Kidney (tissue), 14 donors: ENCODE measurements around the gene SYT13. TPM values are rescaled to one million over a fixed set of nuclear protein-coding genes. Genes with fewer than 3 reads are reported as not detected.

ENCODE experiments used
- DNase-seq, 5 donors: peaks; one replicate each; pipeline ENCODE4 v3.0.0-alpha.2; 2013 to 2020
- FAIRE-seq: peaks from 2 replicates; lab custom pipeline; 2012; peaks lifted over from hg19 to GRCh38; lab: Jason Lieb, UNC
- H3K27ac ChIP-seq, 2 donors: one replicate each; pipeline ENCODE4 v1.7.0; 2013; ENCODE audit warnings: low read depth in 2 of 2, low read length in 2 of 2, inconsistent platforms in 1 of 2
- H3K27me3 ChIP-seq: one replicate; pipeline ENCODE4 v1.7.1; 2013; ENCODE audit warnings: low read length, inconsistent platforms; ENCODE audit not compliant: control insufficient read depth, insufficient read depth
- H3K36me3 ChIP-seq, 3 donors: one replicate each; pipeline versions ENCODE4 v1.7.0 to v1.7.1; 2013; ENCODE audit warnings: low read length in 3 of 3, control low read depth in 1 of 3, inconsistent platforms in 1 of 3; ENCODE audit not compliant: insufficient read depth in 3 of 3, control insufficient read depth in 2 of 3
- H3K4me1 ChIP-seq, 3 donors: one replicate each; pipeline versions ENCODE4 v1.7.0 to v1.7.1; 2013; ENCODE audit warnings: low read length in 3 of 3, inconsistent platforms in 1 of 3, low read depth in 1 of 3; ENCODE audit not compliant: control insufficient read depth in 2 of 3, insufficient read depth in 2 of 3
- H3K4me3 ChIP-seq, 3 donors: one replicate each; pipeline versions ENCODE4 v1.7.0 to v1.8.1; 2013; ENCODE audit warnings: low read length in 3 of 3, control low read depth in 1 of 3, inconsistent platforms in 1 of 3
- H3K9ac ChIP-seq, 3 donors: one replicate each; pipeline versions ENCODE4 v1.7.0 to v1.7.1; 2013; ENCODE audit warnings: low read length in 3 of 3, control low read depth in 1 of 3, inconsistent platforms in 1 of 3
- H3K9me3 ChIP-seq, 3 donors: one replicate each; pipeline versions ENCODE4 v1.7.0 to v1.7.1; 2013; ENCODE audit warnings: low read length in 3 of 3, control low read depth in 1 of 3, inconsistent platforms in 1 of 3; ENCODE audit not compliant: control insufficient read depth in 2 of 3, insufficient read depth in 1 of 3
- CTCF ChIP-seq: IDR thresholded peaks from 3 replicates; pipeline ENCODE4 v1.5.1; 2012; ENCODE audit warnings: mild to moderate bottlenecking, moderate library complexity, borderline replicate concordance; ENCODE audit not compliant: insufficient read depth; ENCODE audit errors: extremely low read depth
- intact Hi-C: fragments of 100-400 bp; cut with DNase I; formaldehyde crosslinking; loops from one replicate; pipeline ENCODE4 v1.11.1; 2022
- polyA plus RNA-seq: library from polyadenylated mRNA; stranded (reverse); fragments of 350-450 nt; fragmentation: Illumina TruSeq; extraction: RNeasy Lipid Tissue Mini Kit (QIAGEN cat#74804); gene quantifications from one replicate; pipeline ENCODE4 v1.2.3, GENCODE V29; 2014; ENCODE audit warnings: low read depth, low replicate concordance; ENCODE audit not compliant: insufficient read depth
- total RNA-seq: library from RNA; stranded (reverse); fragmentation: NEBNext Ultra II Directional; extraction: Animal tissue kit (Norgen Biotek cat#: 25700); gene quantifications from one replicate; pipeline ENCODE4 v1.2.1, GENCODE V29; 2021
- donor health status: control.
- donor health status: control.
- donor health status: control.
- donor health status: control.
- donor health status: control.
- donor health status: DM: yes; HTN: yes; CAD: no.
- donor health status: Normal renal cell carcinoma (clear cell type).

SYT13 gene
- total and polyA plus RNA-seq, 2 donors from 2014 or later, result 6.8 to 16.4 TPM

DNA sequence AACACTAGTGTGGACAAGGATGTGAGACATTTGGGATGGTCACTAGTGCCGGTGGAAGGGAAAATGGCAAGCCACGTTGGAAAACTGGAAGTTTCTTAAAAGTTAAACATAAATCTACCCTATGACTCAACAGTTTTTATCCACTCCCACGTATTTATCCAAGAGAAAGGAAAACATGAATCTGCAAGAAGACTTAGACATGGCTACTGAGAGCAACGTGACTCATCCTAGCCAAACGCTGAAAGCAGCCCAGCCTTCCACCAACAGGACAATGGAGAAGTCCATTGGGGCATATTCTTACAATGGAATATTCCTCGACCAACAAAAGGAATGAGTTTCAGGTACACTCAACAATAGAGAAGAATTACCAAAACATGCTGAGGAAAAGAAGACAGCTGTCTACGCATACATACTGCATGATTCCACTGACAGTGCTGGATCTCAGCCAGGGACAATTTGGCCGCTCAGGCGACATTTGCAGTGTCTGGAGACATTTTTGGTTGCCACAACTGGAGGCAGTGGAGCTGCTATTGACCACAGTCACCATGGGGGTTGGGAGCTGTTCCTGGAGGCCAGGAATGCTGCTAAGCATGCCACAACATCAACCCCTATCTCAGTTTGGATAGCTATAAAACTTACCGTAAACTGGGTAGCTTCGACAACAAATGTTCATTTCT lies 21.2 kb downstream of the SYT13 start:
- no peak overlapping the region for H3K9ac ChIP-seq
- no peak overlapping the region for H3K27ac ChIP-seq
- no peak for FAIRE-seq
- DNase-seq, result no peak
- H3K27me3 ChIP-seq, result no peaks in the 10 kb centered on the region
- peaks cover 0 to 18% (median 12%) of the 10 kb centered on the region in 3 donors for H3K4me1 ChIP-seq
- intact Hi-C loops, result no loop called here
- no peaks in the 10 kb centered on the region for H3K9me3 ChIP-seq
- no peak overlapping the region for H3K4me3 ChIP-seq
- no peaks in the 10 kb centered on the region for H3K36me3 ChIP-seq
- TF ChIP-seq CTCF, result no peak

GRCh38 chr11:45263773-45264172 lies 22.4 kb downstream of the SYT13 start:
- intact Hi-C loops, result no loop called here
- H3K27me3 ChIP-seq, result no peaks in the 10 kb centered on the region
- no peak for FAIRE-seq

GRCh38 chr11:45262900-45263299 lies 23.2 kb downstream of the SYT13 start:
- H3K4me3 ChIP-seq, result no peak overlapping the region
- H3K27ac ChIP-seq, result no peak overlapping the region
- H3K9me3 ChIP-seq, result no peaks in the 10 kb centered on the region
- H3K9ac ChIP-seq, result no peak overlapping the region
- H3K36me3 ChIP-seq, result no peaks in the 10 kb centered on the region
- H3K27me3 ChIP-seq, result no peaks in the 10 kb centered on the region
- TF ChIP-seq CTCF, result no peak
- DNase-seq (no peak), FAIRE-seq (no peak)
- intact Hi-C loops, result no loop called here
- peaks cover 0 to 18% (median 15%) of the 10 kb centered on the region in 3 donors for H3K4me1 ChIP-seq

More at GRCh38 chr11:45263773-45264172, 22.4 kb downstream of the SYT13 start:
- no peak overlapping the region for H3K4me3 ChIP-seq
- no peak for DNase-seq
- no peaks in the 10 kb centered on the region for H3K36me3 ChIP-seq
- H3K27ac ChIP-seq, result no peak overlapping the region
- H3K9ac ChIP-seq, result no peak overlapping the region
- H3K9me3 ChIP-seq, result no peaks in the 10 kb centered on the region
- peaks cover 0 to 18% (median 15%) of the 10 kb centered on the region in 3 donors for H3K4me1 ChIP-seq
- TF ChIP-seq CTCF, result no peak
